HG02610 (cell line): ENCODE measurements around the gene TOGARAM2.

Source experiments
- ATAC-seq: cut with Tn5 transposase; IDR thresholded peaks from one replicate; pipeline ENCODE4 v1.9.1; 2021; ENCODE audit warnings: mild to moderate bottlenecking, moderate library complexity; ENCODE audit not compliant: unreplicated experiment

Gene TOGARAM2

GRCh38 chr2:28981016-28981441, at the start of gene TOGARAM2:
Gene TOGARAM2 (plus strand): TSS chr2:28981298. CDS start chr2:28994835, 13,537 bp downstream.
- no peak for ATAC-seq

GRCh38 chr2:28934769-28935168, 46.3 kb upstream of the TOGARAM2 start:
- ATAC-seq: no peak

- ATAC-seq: no peak
These were observed 40.1 kb upstream of the TOGARAM2 start for GRCh38 chr2:28941008-28941407.

GRCh38 chr2:28944535-28945248, 36.4 kb upstream of the TOGARAM2 start:
- no peak for ATAC-seq

GRCh38 chr2:28948160-28948559, 32.9 kb upstream of the TOGARAM2 start:
- no peak for ATAC-seq

- ATAC-seq: no peak
These were observed 31.9 kb upstream of the TOGARAM2 start for GRCh38 chr2:28949190-28949589.

GRCh38 chr2:28949617-28950305, 31.3 kb upstream of the TOGARAM2 start:
- ATAC-seq: no peak

- no peak for ATAC-seq
These were observed 30.0 kb upstream of the TOGARAM2 start for GRCh38 chr2:28950941-28951630.

GRCh38 chr2:28951910-28952835, 28.9 kb upstream of the TOGARAM2 start:
- ATAC-seq: no peak

- ATAC-seq: no peak
These were observed 28.3 kb upstream of the TOGARAM2 start for GRCh38 chr2:28952836-28953211.

- ATAC-seq: no peak
These were observed 25.6 kb upstream of the TOGARAM2 start for GRCh38 chr2:28955467-28955866.

- ATAC-seq: no peak
These were observed 24.7 kb upstream of the TOGARAM2 start for GRCh38 chr2:28956415-28956826.

GRCh38 chr2:28956890-28957289, 24.2 kb upstream of the TOGARAM2 start:
- no peak for ATAC-seq

GRCh38 chr2:28958689-28959088, 22.4 kb upstream of the TOGARAM2 start:
- ATAC-seq: no peak

GRCh38 chr2:28960401-28960800, 20.7 kb upstream of the TOGARAM2 start:
- no peak for ATAC-seq

GRCh38 chr2:28962505-28962904, 18.6 kb upstream of the TOGARAM2 start:
- no peak for ATAC-seq

GRCh38 chr2:28970464-28971160, 10.5 kb upstream of the TOGARAM2 start:
- no peak for ATAC-seq

GRCh38 chr2:28972778-28973335, 8.2 kb upstream of the TOGARAM2 start:
- no peak for ATAC-seq

- no peak for ATAC-seq
These were observed 6.8 kb upstream of the TOGARAM2 start for GRCh38 chr2:28974252-28974651.

- ATAC-seq: no peak
These were observed 5.4 kb upstream of the TOGARAM2 start for GRCh38 chr2:28975671-28976070.
